HFF-Myc (cell line): ENCODE results near the gene IMPDH2.

Experiments
- DNase-seq: peaks from one replicate; pipeline ENCODE4 v3.0.0-alpha.2; 2011; ENCODE audit warnings: low read depth; ENCODE audit errors: extremely low read depth
- H3K4me3 ChIP-seq: replicated peaks from 2 replicates; pipeline ENCODE4 v1.5.1; 2011; ENCODE audit warnings: low read depth, mild to moderate bottlenecking, control low read depth, low read length
- CTCF ChIP-seq: IDR thresholded peaks from 2 replicates; pipeline ENCODE4 v1.5.1; 2012; ENCODE audit warnings: mild to moderate bottlenecking, low read depth, low read length, control low read depth; ENCODE audit errors: missing control alignments

Gene IMPDH2

GRCh38 chr3:49017971-49018706, 11.1 kb downstream of the IMPDH2 start, which contains the start of gene DALRD3:
TSS of gene DALRD3 (minus strand) at chr3:49018580. CDS start at chr3:49018564, 16 bp downstream.
- no peak for DNase-seq
- TF ChIP-seq CTCF, result no peak

DNA sequence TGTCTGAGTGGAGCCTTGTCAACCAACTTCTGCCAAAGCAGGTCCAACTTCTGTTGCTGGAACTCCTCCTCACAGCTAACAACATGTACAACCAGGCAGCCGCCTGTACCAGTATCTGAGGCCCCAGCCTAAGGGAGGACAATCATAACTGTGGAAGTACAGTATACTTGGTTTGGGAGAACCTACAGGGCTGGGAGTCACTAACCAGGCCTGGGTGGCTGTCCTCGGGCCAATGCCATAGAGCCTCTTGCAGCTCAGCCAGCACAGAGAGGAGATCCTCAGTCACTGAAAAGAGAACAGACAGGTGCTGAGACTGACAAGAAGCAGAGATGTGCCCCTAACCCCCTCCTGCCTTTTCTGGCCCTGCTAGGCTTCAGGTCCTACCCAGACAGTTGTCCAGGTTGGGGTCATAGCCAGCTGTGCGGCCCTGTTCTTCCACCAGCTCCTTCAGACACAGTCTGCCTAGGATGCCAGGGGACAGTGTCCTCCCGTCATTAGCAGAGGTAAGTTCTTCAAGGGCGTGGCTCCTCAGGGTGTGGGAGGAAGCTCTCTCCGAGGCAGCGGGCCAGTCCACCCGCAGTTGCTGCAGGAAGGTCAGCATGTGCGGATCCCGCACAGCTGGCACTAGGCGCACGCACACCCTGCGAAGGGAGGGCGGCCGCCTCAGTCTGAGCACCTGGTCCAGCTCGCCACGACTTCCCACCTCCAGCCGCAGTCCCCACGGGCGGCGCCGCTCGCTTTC, 11.8 kb downstream of the IMPDH2 start:
- no peak for DNase-seq
- peak overlapping the region; percentile 72 for H3K4me3 ChIP-seq
- no peak for TF ChIP-seq CTCF

More at GRCh38 chr3:49017971-49018706, 11.1 kb downstream of the IMPDH2 start, which contains the start of gene DALRD3:
- H3K4me3 ChIP-seq, result peak within 1 kb of the TSS; percentile 72

- TF ChIP-seq CTCF, result no peak
- DNase-seq, result no peak
- no peak overlapping the region for H3K4me3 ChIP-seq
Observed at GRCh38 chr3:49016414-49017228, 12.6 kb downstream of the IMPDH2 start.

DNA sequence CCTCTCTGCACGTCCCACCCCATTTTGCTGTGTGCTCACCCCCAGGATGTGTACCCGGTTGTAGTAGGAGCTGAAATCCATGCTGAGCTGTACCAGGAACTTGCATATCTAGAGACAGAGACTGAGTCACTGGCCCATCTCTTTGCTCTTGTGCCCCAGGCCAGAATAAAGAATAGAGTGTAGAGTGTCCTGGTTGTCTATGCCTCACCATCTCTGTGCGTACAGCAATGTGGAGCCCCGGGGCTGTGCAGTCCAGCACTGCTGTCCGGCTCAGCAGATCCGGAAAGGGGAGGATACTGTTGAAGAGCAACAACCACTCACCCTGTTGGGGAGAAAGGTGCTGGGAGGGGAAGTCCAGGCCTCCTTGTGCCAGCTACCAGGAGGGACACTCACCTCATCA, 13.4 kb downstream of the IMPDH2 start:
- H3K4me3 ChIP-seq, result no peak overlapping the region
- DNase-seq, result no peak
- no peak for TF ChIP-seq CTCF

- no peak for TF ChIP-seq CTCF
- no peak overlapping the region for H3K4me3 ChIP-seq
- DNase-seq, result no peak
Observed at GRCh38 chr3:49015072-49015471, 14.1 kb downstream of the IMPDH2 start.
